DND-41 (cell line): ENCODE measurements around the gene ADCY9.

Source experiments
- ATAC-seq: fragments of 200-7000 bp; cut with Tn5 transposase; 3 replicates; pipeline ENCODE4 v1.9.1; 2021; ENCODE audit warnings: low read depth; ENCODE audit not compliant: insufficient read depth
- DNase-seq: peaks from one replicate; pipeline ENCODE4 v3.0.0-alpha.2; 2020
- H2AFZ ChIP-seq: 2 replicates; pipeline ENCODE4 v1.6.0; 2012; ENCODE audit warnings: low read depth, low read length
- H3K27ac ChIP-seq: 2 replicates; pipeline ENCODE4 v1.5.1; 2012; ENCODE audit warnings: low read length, inconsistent platforms
- H3K27me3 ChIP-seq: fragments of 200-600 bp; sonication (generic); 2 replicates; pipeline ENCODE4 v1.6.0; 2012; ENCODE audit warnings: low read length, mild to moderate bottlenecking, inconsistent platforms; ENCODE audit not compliant: insufficient read depth, poor library complexity
- H3K36me3 ChIP-seq: 2 replicates; pipeline ENCODE4 v1.5.1; 2012; ENCODE audit warnings: low read length, inconsistent platforms; ENCODE audit not compliant: insufficient read depth
- H3K4me1 ChIP-seq: 2 replicates; pipeline ENCODE4 v1.5.1; 2012; ENCODE audit warnings: mild to moderate bottlenecking, low read length; ENCODE audit not compliant: insufficient read depth
- H3K4me2 ChIP-seq: 2 replicates; pipeline ENCODE4 v1.6.0; 2012; ENCODE audit warnings: mild to moderate bottlenecking, moderate library complexity, low read length, inconsistent platforms; ENCODE audit not compliant: insufficient read depth
- H3K4me3 ChIP-seq, 2 experiments: fragments of 200-600 bp in 1 of 2; shearing (Covaris generic) in 1 of 2; 2 replicates each; pipeline ENCODE4 v1.5.1; 2012 to 2016; ENCODE audit warnings: inconsistent platforms in 2 of 2, low read length in 2 of 2, mild to moderate bottlenecking in 2 of 2, low read depth in 1 of 2, moderate library complexity in 1 of 2
- H3K79me2 ChIP-seq: 2 replicates; pipeline ENCODE4 v1.6.0; 2012; ENCODE audit warnings: low read length, inconsistent platforms; ENCODE audit not compliant: insufficient read depth
- H3K9ac ChIP-seq: 2 replicates; pipeline ENCODE4 v1.6.0; 2012; ENCODE audit warnings: low read depth, mild to moderate bottlenecking, inconsistent platforms, low read length, moderate library complexity
- H3K9me3 ChIP-seq: 2 replicates; pipeline ENCODE4 v1.5.1; 2012; ENCODE audit warnings: low read length, moderate library complexity, mild to moderate bottlenecking, inconsistent platforms; ENCODE audit not compliant: insufficient read depth, severe bottlenecking
- H4K20me1 ChIP-seq: 2 replicates; pipeline ENCODE4 v1.6.0; 2012; ENCODE audit warnings: low read length; ENCODE audit not compliant: insufficient read depth
- CTCF ChIP-seq: IDR thresholded peaks from 2 replicates; pipeline ENCODE4 v1.5.1; 2012; ENCODE audit warnings: borderline replicate concordance, low read length, moderate library complexity, mild to moderate bottlenecking; ENCODE audit not compliant: poor library complexity, severe bottlenecking; ENCODE audit errors: extremely low read depth
- EZH2 ChIP-seq: IDR thresholded peaks from 3 replicates; pipeline ENCODE4 v1.6.1; 2012; ENCODE audit warnings: borderline replicate concordance, low read depth, mild to moderate bottlenecking, moderate library complexity, low read length, inconsistent platforms; ENCODE audit not compliant: severe bottlenecking

ADCY9 gene

GRCh38 chr16:3938471-3938842, 177.8 kb downstream of the ADCY9 start:
- no peaks in the 10 kb centered on the region for H3K36me3 ChIP-seq
- no peak overlapping the region for H3K27ac ChIP-seq
- DNase-seq (no peak), ATAC-seq (no peak)
- H3K9ac ChIP-seq, result no peak overlapping the region
- no peak overlapping the region for H3K4me2 ChIP-seq
- no peaks in the 10 kb centered on the region; the same call in 1 of the 2 replicates for H4K20me1 ChIP-seq
- no peak overlapping the region for H2AFZ ChIP-seq
- H3K4me1 ChIP-seq, result no peaks in the 10 kb centered on the region
- H3K79me2 ChIP-seq, result no peaks in the 10 kb centered on the region
- H3K4me3 ChIP-seq, result no peak overlapping the region
- TF ChIP-seq CTCF (no peak), EZH2 (no peak)
- H3K9me3 ChIP-seq, result no peaks in the 10 kb centered on the region
- H3K27me3 ChIP-seq, result peaks cover 7% of the 10 kb centered on the region

- Histone ChIP-seq H2AFZ (no peak overlapping the region), H3K4me1 (no peaks in the 10 kb centered on the region), H3K9me3 (no peaks in the 10 kb centered on the region), H3K36me3 (no peaks in the 10 kb centered on the region), H3K27me3 (peaks cover 7% of the 10 kb centered on the region), H4K20me1 (no peaks in the 10 kb centered on the region; the same call in 1 of the 2 replicates), H3K79me2 (no peaks in the 10 kb centered on the region), H3K9ac (no peak overlapping the region), H3K27ac (no peak overlapping the region), H3K4me3 (no peak overlapping the region), H3K4me2 (no peak overlapping the region)
- TF ChIP-seq EZH2, result no peak
- TF ChIP-seq CTCF, result no peak
- ATAC-seq (no peak), DNase-seq (no peak)
These were observed 179.0 kb downstream of the ADCY9 start for GRCh38 chr16:3937066-3937875.

GRCh38 chr16:3935921-3936320, 180.3 kb downstream of the ADCY9 start:
- Histone ChIP-seq H3K4me3 (no peak overlapping the region), H4K20me1 (no peaks in the 10 kb centered on the region; the same call in 1 of the 2 replicates), H3K9ac (no peak overlapping the region), H3K4me2 (no peak overlapping the region), H3K79me2 (no peaks in the 10 kb centered on the region), H3K9me3 (no peaks in the 10 kb centered on the region), H3K4me1 (no peaks in the 10 kb centered on the region), H2AFZ (no peak overlapping the region), H3K36me3 (no peaks in the 10 kb centered on the region), H3K27me3 (peaks cover 7% of the 10 kb centered on the region), H3K27ac (no peak overlapping the region)
- no peak for ATAC-seq
- no peak for TF ChIP-seq CTCF
- TF ChIP-seq EZH2, result no peak
- no peak for DNase-seq
